NCI-H1436 treated with DMSO at 0.1 percent for 48 hours (cell line): Measurements from ENCODE around the gene MAGOH.
"Not testable (repeated sequence)": the region's sequence is repeated elsewhere in the genome, so short reads cannot be mapped to it uniquely, and the experiment has no call there.

Source experiments
- DNase-seq: peaks from one replicate; lab custom pipeline; 2025; lab: John Stamatoyannopoulos, UW

The MAGOH gene

GRCh38 chr1:53238197-53239155, at the start of gene MAGOH:
TSS of gene MAGOH (minus strand) at chr1:53238518. CDS start at chr1:53238448, 70 bp downstream.
- DNase-seq, result peak; percentile 59

DNA sequence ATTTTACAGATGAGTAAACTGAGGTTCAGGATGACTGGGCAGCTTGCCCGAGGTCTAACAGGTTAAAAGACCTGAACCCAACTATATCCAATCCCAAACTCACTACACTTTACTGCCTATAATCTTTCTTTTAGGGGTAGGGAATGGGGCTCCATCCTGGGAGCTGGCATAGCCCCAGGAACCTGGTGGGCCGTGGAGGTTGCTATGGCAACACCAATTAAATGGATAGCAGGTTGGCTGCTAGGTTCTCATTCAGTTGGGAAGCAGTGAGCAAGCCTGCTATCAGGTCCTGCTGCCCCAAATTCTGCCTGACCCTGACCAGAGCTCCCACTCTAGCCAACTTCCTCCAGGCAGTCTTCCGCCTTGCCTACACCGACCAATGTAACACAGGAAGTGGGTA, 48.6 kb upstream of the MAGOH start:
- DNase-seq, result no peak

DNA sequence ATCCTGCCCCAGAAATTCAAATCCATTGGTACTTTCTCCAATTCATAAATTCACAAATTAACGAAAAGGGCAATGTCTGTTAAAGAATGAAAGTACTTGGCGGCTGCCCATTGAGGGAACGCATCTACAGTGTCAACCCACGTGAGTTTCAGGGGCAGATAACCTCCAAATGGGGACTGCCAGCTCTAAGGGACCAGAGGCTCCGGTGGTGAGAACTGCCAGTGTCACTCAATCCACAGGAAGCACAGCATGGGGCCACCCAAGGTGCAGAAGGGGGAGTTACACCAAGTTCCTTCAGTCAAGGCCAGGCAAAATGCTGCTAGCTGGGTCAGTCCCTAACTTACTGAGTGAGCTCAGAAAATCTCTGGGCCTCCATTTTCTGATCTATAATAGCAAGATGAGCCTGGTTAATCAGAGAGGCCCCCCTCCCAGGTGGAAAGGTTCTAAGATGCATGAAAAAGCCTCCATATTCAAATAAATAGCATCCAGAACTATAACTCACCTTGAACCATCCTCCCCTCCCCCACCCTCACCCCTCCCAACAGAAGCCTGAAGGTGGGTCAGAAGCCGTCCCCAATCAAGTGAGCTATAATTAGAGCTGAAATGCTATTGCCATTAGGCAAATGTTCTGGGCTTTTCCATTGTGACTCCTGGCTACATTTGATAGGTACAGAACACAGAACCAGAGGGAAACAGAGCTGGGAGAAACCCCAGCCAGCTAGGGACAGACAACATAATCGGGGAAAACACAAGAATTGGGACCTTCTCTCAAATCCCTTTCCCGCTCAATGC, 47.8 kb upstream of the MAGOH start:
- DNase-seq, result no peak

DNA sequence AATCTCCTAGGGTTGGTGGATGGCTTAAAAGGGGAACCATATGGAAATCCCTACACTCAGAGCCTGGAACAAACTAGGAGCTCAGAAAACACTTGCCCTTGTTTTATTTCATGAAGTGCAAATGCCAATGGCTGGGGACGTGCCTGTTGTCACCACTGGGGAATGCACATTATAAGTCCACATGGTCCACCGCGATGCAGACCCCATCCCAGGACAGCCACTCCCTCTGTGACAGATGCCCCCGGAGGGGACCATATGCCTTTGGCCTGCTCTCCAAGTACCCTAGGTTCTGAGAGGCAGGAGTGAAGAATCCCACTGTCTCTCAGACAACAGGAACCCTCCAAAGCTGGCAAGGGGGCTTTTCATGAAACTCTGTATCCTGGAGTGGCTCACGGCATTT, 47.2 kb upstream of the MAGOH start:
- DNase-seq, result no peak

DNA sequence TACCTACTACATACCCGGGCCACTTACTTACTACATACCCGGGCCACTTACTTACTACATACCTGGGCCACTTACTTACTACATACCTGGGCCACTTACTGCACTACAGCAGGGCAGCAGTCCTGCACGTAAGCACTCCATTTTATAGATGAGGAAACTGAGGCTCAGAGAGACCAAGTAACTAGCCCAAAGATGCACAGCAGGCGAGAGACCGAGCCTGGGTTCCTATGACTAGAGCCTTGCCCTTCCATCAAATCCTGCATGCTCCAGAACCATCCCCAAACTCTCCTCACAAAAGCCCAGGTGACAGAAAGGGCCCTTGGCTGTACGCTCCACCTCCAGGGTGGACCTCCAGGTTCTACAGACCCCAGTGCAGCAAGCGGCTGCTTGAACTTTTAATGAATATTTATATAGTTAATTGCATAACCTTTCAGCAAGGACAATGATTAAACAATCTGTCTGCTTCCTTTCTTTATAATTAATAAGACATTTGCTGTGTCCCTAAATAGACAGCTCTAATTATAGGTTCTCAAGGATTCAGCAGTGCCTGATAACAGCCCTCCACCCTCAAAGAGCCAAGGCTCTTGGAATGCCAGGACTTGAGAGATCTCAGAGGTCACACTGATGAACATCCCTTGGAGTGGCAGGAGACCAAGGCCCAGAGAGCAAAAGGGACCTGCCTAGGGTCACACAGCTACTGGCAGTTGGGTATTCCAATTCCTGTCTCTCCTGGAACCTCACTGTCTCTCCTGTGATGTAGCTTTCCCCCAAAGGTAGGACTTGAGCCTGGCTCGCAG, 46.1 kb upstream of the MAGOH start:
- no peak for DNase-seq

DNA sequence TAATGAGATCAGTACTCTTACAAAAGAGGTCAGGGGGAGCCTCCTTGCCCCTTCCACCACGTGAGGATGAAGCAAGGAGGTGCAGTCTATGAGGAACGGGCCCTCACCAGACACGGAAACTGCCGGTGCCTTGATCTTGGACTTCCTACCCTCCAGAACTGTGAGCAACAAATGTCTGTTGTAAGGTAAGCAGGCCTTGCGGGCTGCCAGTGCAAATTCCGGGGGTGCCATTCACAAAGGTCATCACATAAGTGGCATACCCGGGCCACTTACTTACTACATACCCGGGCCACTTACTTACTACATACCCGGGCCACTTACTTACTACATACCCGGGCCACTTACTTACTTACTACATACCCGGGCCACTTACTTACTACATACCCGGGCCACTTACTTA, 44.8 kb upstream of the MAGOH start:
- not testable (repeated sequence) for DNase-seq

DNA sequence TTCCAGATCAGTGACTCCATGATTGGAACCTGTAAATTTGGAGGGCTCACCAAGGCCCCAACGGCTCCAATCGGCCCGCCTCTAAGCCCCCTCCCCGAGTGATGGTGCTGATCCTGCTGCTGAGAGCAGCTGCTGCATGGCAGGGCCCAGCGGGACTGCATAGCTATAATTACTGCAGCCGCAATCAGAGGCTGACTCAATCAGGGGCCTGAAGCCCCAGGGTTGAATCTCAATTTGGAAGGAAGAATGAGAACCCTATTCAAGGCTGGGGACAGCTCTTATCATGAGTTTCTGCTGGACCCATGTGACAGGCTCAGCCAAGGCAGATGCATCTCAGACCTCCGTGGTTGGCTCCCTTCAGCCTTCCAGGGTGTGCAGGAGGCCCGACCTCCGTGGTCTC, 42.8 kb upstream of the MAGOH start:
- DNase-seq, result no peak

DNA sequence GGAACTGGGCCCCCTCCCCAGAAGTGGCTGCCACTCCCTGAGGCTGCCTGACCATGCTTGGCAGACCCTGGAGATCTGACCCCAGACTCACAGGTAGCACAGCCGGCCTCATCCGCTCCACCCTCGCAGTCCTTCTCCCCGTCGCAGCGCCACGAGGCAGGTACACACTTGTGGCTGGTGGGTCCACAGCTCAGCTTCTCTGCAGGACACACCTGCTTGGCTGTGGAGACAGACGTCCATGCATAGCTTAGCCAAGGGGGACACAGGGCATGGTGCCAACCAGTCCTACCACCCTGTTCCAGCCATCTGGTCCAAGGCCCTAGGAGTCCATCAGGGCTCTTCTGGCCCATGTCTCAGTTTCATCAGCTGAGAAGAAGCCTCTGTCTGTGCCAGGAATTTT, 42.2 kb upstream of the MAGOH start:
- no peak for DNase-seq

DNA sequence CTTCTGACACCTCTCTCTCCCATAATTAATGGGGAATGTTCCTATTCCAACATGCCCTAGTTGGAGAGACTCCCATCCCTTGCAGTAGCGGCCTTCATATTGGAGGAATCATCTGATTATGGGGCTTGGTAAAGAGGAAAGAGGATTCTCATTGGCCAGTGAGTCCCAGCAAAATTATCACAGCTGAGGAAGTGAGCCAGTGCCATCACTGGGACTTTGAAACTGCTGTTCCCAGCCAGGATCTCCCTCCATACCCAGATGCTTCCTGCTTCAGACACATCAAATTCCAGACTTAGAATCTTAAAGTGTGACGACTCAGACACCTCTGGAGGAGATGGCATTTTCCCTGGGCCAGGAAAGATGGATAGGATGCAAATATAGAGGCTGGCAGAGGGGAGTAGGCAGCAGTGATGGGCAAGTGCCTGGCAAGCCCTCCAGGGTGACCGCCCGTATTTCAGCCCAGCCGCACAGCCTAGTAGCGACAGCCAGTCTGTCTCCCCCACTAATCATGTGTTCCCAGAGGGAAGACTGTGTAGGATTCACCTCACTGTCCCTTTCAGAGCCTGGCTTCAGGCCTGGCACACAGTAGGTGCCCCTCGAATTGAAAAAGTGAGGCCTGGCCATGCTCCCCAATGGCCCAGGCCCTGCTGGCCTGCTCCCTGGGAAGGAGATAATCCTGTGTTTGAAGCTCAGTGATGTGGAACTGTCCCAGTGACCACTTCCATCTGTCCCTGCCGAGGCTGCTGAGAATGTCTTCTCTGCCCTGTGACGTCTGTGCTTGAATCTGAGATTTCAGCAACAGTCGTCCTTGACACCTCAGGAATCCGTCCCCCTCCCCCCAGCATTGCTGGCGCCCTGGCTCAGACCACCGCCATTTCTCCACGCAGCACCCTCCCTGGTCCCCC, 41.2 kb upstream of the MAGOH start:
- no peak for DNase-seq

DNA sequence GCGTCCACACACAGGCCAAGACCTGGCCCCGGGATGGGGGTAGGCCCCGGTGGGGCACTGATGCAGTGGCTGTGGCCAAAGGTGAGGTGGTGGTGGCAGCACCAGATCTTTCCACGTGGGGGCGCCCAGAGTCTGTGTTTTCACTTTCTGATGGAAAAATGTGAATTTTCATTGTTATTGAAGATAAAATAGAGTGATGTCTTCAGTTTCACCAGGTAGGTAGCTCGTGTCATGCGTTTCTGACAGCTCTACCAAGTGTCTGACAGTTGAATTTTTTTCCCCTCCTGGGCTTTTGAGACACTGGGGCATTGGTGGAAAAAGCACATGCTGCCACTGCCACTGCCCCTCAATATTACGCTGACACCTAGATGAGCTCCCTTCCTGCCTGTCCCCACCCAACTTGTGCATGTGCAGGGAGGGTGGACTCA, 40.0 kb upstream of the MAGOH start:
- DNase-seq, result no peak

GRCh38 chr1:53277326-53277725, 39.0 kb upstream of the MAGOH start:
- DNase-seq, result no peak

DNA sequence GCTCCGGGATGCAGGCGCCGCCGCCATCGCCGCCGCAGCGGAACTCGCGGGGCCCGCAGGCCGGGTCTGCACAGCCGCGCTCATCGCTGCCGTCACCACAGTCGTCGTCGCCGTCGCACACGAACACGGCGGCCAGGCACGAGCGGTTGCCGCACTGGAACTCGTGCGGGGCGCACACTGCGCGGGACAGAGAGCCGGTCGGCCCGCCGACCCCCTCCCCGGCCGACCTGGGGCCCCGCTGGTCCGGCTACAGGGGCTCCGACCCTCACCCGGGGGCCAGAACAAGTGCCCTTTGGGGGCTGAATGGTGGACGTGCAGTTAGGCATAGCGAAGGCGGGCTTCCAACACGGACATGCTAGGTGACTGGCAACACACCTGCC, 38.6 kb upstream of the MAGOH start:
- no peak for DNase-seq

GRCh38 chr1:53276153-53276901, 38.0 kb upstream of the MAGOH start:
- DNase-seq, result no peak

- no peak for DNase-seq
Observed at GRCh38 chr1:53275566-53275965, 37.2 kb upstream of the MAGOH start.

GRCh38 chr1:53274541-53275185, 36.3 kb upstream of the MAGOH start:
- no peak for DNase-seq

- no peak for DNase-seq
Observed at GRCh38 chr1:53274026-53274425, 35.7 kb upstream of the MAGOH start.

DNA sequence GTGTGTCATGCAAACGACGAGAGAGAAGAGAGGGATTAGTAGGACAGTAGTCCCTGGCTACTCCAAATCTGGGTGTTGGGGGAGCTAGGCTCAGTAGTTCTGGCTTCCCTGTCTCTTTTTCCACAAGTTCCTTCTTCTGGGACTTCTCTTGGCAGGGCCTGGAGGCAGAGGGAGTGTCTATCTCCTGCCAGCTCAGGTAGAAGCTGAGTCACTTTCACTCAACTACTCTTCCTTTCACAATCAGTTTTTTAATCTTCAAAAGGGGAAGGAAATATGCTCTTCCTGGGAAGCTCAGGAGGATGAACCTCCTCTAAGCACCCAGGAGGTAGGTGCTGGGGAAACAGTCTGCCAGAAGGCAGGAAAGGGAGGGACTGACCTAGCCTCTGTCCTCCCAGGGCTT, 35.2 kb upstream of the MAGOH start:
- DNase-seq, result no peak

DNA sequence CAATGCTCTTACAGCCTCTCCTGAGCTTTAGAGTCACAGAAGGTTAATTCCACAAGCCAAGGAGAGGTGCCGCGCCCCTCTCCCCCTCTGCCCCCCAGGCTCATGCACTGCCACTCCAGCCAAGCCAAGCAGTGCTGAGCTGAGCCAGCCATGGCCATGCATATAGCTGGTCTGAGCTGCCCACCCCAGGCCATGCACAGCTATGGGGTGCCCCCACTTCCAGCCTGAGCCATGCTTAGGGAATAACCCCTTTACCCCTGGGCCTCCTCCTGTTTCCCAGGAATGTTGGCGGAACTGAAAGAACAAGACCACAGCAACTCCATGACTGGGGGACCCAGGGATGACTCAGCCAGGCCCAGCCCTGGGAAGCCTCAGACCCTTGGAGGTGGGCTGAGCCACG, 34.0 kb upstream of the MAGOH start:
- DNase-seq, result no peak

DNA sequence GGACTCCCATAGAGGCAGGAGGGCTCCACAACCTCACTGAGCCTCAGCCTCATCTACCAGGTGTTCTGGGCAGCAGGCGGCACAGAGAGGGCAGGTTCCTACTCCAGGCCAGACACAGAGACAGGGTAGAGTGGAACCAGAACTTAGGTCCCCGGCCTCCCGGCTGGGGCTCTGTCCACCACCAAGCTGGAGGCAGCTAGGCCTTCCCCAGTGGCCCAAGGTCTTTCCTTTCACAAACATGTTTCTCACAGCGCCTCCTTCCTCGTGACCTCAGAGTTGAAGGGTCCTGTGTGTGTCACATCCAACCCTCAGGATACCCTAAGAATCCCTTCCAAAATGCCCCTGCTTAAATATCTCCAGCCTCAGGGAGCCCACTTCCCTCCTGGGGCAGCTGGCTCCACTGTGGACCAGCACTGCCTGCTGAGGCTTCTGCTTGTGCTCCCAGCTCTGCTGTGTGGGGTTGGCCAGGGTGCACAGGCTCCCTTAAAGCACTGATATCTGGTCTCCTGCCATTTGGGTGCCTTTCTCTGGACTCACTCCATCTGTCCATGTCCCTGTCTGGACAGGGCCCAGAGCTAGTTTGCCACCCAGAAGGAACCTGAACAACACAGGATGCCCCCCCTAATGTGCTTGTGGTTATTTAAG, 33.2 kb upstream of the MAGOH start:
- DNase-seq, result no peak
